ENCODE results near the gene CDC42SE1.

DNA sequence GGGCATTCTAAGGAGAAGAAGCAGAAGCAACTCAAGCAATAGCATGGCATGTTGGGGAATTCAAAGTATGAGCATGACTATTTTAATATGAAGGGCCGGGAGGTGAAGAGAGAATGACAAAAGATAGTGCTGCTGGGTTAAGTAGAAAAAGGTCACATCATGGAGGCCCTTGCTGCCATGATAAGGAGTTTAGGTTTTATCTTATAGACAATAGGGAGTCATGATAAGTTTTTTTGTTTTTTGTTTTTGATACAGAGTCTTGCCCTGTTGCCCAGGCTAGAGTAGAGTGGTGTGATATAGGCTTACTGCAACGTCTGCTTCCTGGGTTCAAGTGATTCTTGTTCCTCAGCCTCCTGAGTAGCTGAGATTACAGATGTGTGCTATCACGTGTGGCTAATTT is 19.9 kb downstream of the CDC42SE1 start:
- TF ChIP-seq TAF1 (IDR thresholded peaks at IDR 0.05; ENCODE audit: low read depth) (no peak), EP300 (IDR thresholded peaks at IDR 0.05; ENCODE audit: borderline replicate concordance) (no peak), CREB1 (IDR thresholded peaks at IDR 0.05; ENCODE audit: low read depth) (no peak), YY1 (IDR thresholded peaks at IDR 0.05; ENCODE audit: low read depth) (no peak), CEBPB (IDR thresholded peaks at IDR 0.05) (no peak), RAD21 (IDR thresholded peaks at IDR 0.05; ENCODE audit: low read depth) (no peak), TEAD4 (IDR thresholded peaks at IDR 0.05) (no peak), NFIC (IDR thresholded peaks at IDR 0.05) (no peak)
- TF ChIP-seq, protein P1, sequence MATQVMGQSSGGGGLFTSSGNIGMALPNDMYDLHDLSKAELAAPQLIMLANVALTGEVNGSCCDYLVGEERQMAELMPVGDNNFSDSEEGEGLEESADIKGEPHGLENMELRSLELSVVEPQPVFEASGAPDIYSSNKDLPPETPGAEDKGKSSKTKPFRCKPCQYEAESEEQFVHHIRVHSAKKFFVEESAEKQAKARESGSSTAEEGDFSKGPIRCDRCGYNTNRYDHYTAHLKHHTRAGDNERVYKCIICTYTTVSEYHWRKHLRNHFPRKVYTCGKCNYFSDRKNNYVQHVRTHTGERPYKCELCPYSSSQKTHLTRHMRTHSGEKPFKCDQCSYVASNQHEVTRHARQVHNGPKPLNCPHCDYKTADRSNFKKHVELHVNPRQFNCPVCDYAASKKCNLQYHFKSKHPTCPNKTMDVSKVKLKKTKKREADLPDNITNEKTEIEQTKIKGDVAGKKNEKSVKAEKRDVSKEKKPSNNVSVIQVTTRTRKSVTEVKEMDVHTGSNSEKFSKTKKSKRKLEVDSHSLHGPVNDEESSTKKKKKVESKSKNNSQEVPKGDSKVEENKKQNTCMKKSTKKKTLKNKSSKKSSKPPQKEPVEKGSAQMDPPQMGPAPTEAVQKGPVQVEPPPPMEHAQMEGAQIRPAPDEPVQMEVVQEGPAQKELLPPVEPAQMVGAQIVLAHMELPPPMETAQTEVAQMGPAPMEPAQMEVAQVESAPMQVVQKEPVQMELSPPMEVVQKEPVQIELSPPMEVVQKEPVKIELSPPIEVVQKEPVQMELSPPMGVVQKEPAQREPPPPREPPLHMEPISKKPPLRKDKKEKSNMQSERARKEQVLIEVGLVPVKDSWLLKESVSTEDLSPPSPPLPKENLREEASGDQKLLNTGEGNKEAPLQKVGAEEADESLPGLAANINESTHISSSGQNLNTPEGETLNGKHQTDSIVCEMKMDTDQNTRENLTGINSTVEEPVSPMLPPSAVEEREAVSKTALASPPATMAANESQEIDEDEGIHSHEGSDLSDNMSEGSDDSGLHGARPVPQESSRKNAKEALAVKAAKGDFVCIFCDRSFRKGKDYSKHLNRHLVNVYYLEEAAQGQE (IDR thresholded peaks at IDR 0.05; ENCODE audit: low read depth): no peak
- TF ChIP-seq, protein P2, sequence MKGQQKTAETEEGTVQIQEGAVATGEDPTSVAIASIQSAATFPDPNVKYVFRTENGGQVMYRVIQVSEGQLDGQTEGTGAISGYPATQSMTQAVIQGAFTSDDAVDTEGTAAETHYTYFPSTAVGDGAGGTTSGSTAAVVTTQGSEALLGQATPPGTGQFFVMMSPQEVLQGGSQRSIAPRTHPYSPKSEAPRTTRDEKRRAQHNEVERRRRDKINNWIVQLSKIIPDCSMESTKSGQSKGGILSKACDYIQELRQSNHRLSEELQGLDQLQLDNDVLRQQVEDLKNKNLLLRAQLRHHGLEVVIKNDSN (IDR thresholded peaks at IDR 0.05): no peak
